ENCODE results near the gene FBXO42.

The FBXO42 gene

GRCh38 chr1:16302709-16303627, 49.3 kb downstream of the FBXO42 start:
- no peak overlapping the region for H3K9ac ChIP-seq (ENCODE audit: low read length)
- no peaks in the 10 kb centered on the region for H3K27me3 ChIP-seq (replicated peaks; ENCODE audit: control insufficient read depth, insufficient read depth, low read length)
- DNase-seq (ENCODE audit: low read depth), result no peak
- no peak overlapping the region for H3K4me3 ChIP-seq (ENCODE audit: low read length)
- peaks cover 65% of the 10 kb centered on the region for H3K36me3 ChIP-seq (ENCODE audit: control insufficient read depth, insufficient read depth, low read length, severe bottlenecking)
- no peaks in the 10 kb centered on the region for H3K9me3 ChIP-seq (ENCODE audit: control insufficient read depth, low read length)
- peaks cover 4% of the 10 kb centered on the region for H3K4me1 ChIP-seq (ENCODE audit: control insufficient read depth, insufficient read depth, low read length)

GRCh38 chr1:16300436-16300835, 51.8 kb downstream of the FBXO42 start:
- Histone ChIP-seq H3K9me3 (ENCODE audit: control insufficient read depth, low read length) (no peaks in the 10 kb centered on the region), H3K36me3 (ENCODE audit: control insufficient read depth, insufficient read depth, low read length, severe bottlenecking) (peaks cover 54% of the 10 kb centered on the region), H3K9ac (ENCODE audit: low read length) (no peak overlapping the region), H3K4me1 (ENCODE audit: control insufficient read depth, insufficient read depth, low read length) (peaks cover 4% of the 10 kb centered on the region), H3K27me3 (replicated peaks; ENCODE audit: control insufficient read depth, insufficient read depth, low read length) (no peaks in the 10 kb centered on the region), H3K4me3 (ENCODE audit: low read length) (no peak overlapping the region)
- no peak for DNase-seq (ENCODE audit: low read depth)

DNA sequence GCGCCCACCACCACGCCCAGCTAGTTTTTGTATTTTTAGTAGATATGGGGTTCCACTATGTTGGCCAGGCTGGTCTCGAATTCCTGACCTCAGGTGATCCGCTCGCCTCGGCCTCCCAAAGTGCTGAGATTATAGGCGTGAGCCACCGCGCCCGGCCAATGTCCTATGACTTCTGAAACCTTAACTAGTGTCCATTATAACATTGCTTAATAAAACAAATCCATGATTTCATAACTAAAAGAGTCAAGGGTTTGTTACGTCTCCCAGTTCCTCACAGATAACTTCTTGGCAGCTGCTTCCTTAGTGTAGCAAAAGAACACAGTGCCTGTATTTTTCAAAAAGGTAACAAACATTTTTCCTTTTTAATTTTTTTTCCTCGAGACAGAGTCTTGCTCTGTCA, 53.6 kb downstream of the FBXO42 start:
- H3K4me1 ChIP-seq (ENCODE audit: control insufficient read depth, insufficient read depth, low read length), result peaks cover 5% of the 10 kb centered on the region
- peaks cover 54% of the 10 kb centered on the region for H3K36me3 ChIP-seq (ENCODE audit: control insufficient read depth, insufficient read depth, low read length, severe bottlenecking)
- no peak overlapping the region for H3K9ac ChIP-seq (ENCODE audit: low read length)
- no peak overlapping the region for H3K4me3 ChIP-seq (ENCODE audit: low read length)
- no peaks in the 10 kb centered on the region for H3K27me3 ChIP-seq (replicated peaks; ENCODE audit: control insufficient read depth, insufficient read depth, low read length)
- no peak for DNase-seq (ENCODE audit: low read depth)
- no peaks in the 10 kb centered on the region for H3K9me3 ChIP-seq (ENCODE audit: control insufficient read depth, low read length)

- H3K4me3 ChIP-seq (ENCODE audit: low read length), result no peak overlapping the region
- no peak overlapping the region for H3K9ac ChIP-seq (ENCODE audit: low read length)
- H3K9me3 ChIP-seq (ENCODE audit: control insufficient read depth, low read length), result no peaks in the 10 kb centered on the region
- DNase-seq (ENCODE audit: low read depth), result no peak
- peaks cover 9% of the 10 kb centered on the region for H3K4me1 ChIP-seq (ENCODE audit: control insufficient read depth, insufficient read depth, low read length)
- no peaks in the 10 kb centered on the region for H3K27me3 ChIP-seq (replicated peaks; ENCODE audit: control insufficient read depth, insufficient read depth, low read length)
- peaks cover 46% of the 10 kb centered on the region for H3K36me3 ChIP-seq (ENCODE audit: control insufficient read depth, insufficient read depth, low read length, severe bottlenecking)
These were observed 55.6 kb downstream of the FBXO42 start for GRCh38 chr1:16296643-16297042.

DNA sequence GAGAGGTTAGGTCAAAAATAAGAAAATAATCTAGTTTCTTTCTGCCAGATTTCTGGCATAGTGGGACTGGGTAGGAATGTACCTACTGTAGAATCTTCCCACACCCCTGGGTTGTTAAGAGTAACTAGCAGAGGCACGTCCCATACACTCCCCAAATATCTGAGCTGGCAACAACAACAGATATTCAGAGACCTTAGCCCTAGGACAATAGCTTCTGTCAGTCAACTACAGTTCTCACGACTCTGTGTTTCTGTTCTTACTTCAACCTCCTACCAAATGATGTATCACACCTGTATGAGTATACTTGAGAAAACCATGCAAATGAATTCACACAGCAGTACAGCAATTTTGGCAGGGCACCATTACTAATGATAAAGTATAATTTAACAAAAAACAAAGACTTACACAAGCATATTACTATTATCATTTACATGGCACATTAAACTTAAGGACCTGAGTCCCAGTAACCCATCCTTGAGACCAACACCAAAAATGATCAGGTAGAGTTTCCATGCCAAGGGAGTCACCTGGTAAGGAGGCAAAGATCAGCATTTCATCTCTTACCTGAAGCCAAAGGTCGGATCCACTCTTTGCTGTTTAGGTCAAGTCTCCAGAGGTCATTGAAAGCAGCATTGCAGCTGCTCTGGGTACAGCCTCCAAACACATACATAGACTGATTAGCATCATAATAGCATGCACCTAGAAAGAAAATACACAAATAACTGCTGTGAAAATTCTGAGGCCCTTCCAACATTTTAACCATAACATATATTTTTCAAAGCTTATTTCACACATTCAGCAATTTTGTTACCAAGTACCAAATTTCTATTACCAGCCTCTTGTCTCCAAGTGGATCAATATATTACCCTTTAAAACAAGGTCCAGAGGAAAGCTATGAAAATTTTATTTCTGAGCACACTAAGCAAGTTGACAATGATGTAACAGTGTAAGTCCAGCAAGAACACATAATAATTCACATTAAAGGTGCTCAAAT, 57.8 kb downstream of the FBXO42 start:
- Histone ChIP-seq H3K4me3 (ENCODE audit: low read length) (no peak overlapping the region), H3K9ac (ENCODE audit: low read length) (no peak overlapping the region), H3K9me3 (ENCODE audit: control insufficient read depth, low read length) (no peaks in the 10 kb centered on the region), H3K4me1 (ENCODE audit: control insufficient read depth, insufficient read depth, low read length) (peaks cover 9% of the 10 kb centered on the region), H3K36me3 (ENCODE audit: control insufficient read depth, insufficient read depth, low read length, severe bottlenecking) (peaks cover 26% of the 10 kb centered on the region), H3K27me3 (replicated peaks; ENCODE audit: control insufficient read depth, insufficient read depth, low read length) (no peaks in the 10 kb centered on the region)
- DNase-seq (ENCODE audit: low read depth), result no peak

DNA sequence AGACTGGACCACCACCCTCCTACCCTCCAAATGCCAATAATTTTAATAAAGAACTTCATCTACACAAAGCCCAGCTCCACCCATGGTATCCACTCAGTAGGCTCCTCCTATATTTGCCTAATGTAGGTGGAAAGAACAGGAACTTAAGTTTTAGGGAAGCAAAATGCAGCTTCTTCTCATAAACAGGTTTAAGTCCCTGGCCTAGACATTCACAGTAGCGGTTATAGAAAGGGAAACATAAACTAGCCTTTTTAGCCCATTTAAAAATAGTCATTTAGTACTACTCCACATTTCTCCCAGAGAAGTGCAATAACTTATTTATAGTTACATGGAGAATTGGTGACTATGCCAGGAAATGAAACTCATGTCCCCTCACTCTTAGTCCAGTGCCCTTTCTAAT, 58.7 kb downstream of the FBXO42 start:
- Histone ChIP-seq H3K27me3 (replicated peaks; ENCODE audit: control insufficient read depth, insufficient read depth, low read length) (no peaks in the 10 kb centered on the region), H3K9me3 (ENCODE audit: control insufficient read depth, low read length) (no peaks in the 10 kb centered on the region), H3K4me1 (ENCODE audit: control insufficient read depth, insufficient read depth, low read length) (peaks cover 5% of the 10 kb centered on the region), H3K36me3 (ENCODE audit: control insufficient read depth, insufficient read depth, low read length, severe bottlenecking) (peaks cover 26% of the 10 kb centered on the region), H3K9ac (ENCODE audit: low read length) (no peak overlapping the region), H3K4me3 (ENCODE audit: low read length) (no peak overlapping the region)
- DNase-seq (ENCODE audit: low read depth), result no peak

- Histone ChIP-seq H3K9me3 (ENCODE audit: control insufficient read depth, low read length) (no peaks in the 10 kb centered on the region), H3K36me3 (ENCODE audit: control insufficient read depth, insufficient read depth, low read length, severe bottlenecking) (peaks cover 26% of the 10 kb centered on the region), H3K9ac (ENCODE audit: low read length) (no peak overlapping the region)
These were observed 59.5 kb downstream of the FBXO42 start for GRCh38 chr1:16292739-16293138.

GRCh38 chr1:16289959-16290358, 62.3 kb downstream of the FBXO42 start:
- H3K4me1 ChIP-seq (ENCODE audit: control insufficient read depth, insufficient read depth, low read length), result peaks cover 17% of the 10 kb centered on the region
- H3K9ac ChIP-seq (ENCODE audit: low read length), result no peak overlapping the region
- no peak for DNase-seq (ENCODE audit: low read depth)
- H3K36me3 ChIP-seq (ENCODE audit: control insufficient read depth, insufficient read depth, low read length, severe bottlenecking), result peaks cover 30% of the 10 kb centered on the region
- no peaks in the 10 kb centered on the region for H3K9me3 ChIP-seq (ENCODE audit: control insufficient read depth, low read length)
- no peak overlapping the region for H3K4me3 ChIP-seq (ENCODE audit: low read length)
- H3K27me3 ChIP-seq (replicated peaks; ENCODE audit: control insufficient read depth, insufficient read depth, low read length), result no peaks in the 10 kb centered on the region

More at GRCh38 chr1:16292739-16293138, 59.5 kb downstream of the FBXO42 start:
- Histone ChIP-seq H3K4me1 (ENCODE audit: control insufficient read depth, insufficient read depth, low read length) (peaks cover 5% of the 10 kb centered on the region), H3K4me3 (ENCODE audit: low read length) (no peak overlapping the region), H3K27me3 (replicated peaks; ENCODE audit: control insufficient read depth, insufficient read depth, low read length) (no peaks in the 10 kb centered on the region)
- DNase-seq (ENCODE audit: low read depth), result no peak

DNA sequence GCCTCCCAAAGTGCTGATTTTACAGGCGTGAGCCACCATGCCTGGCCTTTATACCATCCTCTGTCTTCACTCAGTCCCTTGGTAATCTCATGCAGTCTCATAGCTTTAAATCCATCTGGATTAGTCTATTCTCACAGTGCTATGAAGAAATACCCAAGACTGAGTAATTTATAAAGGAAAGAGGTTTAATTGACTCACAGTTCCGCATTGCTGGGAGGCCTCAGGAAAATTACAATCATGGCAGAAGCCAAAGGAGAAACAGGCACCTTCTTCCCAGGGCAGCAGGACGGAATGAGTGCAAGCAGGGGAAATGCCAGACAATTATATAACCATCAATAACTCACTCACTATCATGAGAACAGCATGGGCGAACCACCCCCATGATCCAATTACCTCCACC, 66.2 kb downstream of the FBXO42 start:
- peaks cover 12% of the 10 kb centered on the region for H3K4me1 ChIP-seq (ENCODE audit: control insufficient read depth, insufficient read depth, low read length)
- H3K36me3 ChIP-seq (ENCODE audit: control insufficient read depth, insufficient read depth, low read length, severe bottlenecking), result peaks cover 16% of the 10 kb centered on the region
- H3K27me3 ChIP-seq (replicated peaks; ENCODE audit: control insufficient read depth, insufficient read depth, low read length), result no peaks in the 10 kb centered on the region
- H3K9ac ChIP-seq (ENCODE audit: low read length), result no peak overlapping the region
- DNase-seq (ENCODE audit: low read depth), result no peak
- no peak overlapping the region for H3K4me3 ChIP-seq (ENCODE audit: low read length)
- H3K9me3 ChIP-seq (ENCODE audit: control insufficient read depth, low read length), result no peaks in the 10 kb centered on the region

DNA sequence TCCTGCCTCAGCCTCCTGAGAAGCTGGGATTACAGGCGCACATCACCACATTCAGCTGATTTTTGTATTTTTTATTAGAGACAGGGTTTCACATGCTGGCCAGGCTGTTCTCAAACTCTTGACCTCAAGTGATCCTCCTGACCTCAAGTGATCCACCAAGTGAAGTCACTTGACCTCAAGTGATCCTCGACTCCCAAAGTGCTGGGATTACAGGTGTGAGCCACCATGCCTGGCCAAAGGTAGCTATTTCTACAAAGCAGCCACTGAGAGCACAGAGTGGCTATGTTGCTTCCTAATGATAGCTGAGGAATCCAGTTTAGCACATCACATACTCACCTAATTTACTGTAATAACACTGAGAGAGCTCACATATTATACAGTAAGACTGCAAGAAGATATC, 70.5 kb downstream of the FBXO42 start:
- H3K9me3 ChIP-seq (ENCODE audit: control insufficient read depth, low read length), result no peaks in the 10 kb centered on the region
- no peak overlapping the region for H3K4me3 ChIP-seq (ENCODE audit: low read length)
- no peak for DNase-seq (ENCODE audit: low read depth)
- peaks cover 8% of the 10 kb centered on the region for H3K4me1 ChIP-seq (ENCODE audit: control insufficient read depth, insufficient read depth, low read length)
- no peak overlapping the region for H3K9ac ChIP-seq (ENCODE audit: low read length)
- no peaks in the 10 kb centered on the region for H3K27me3 ChIP-seq (replicated peaks; ENCODE audit: control insufficient read depth, insufficient read depth, low read length)
- H3K36me3 ChIP-seq (ENCODE audit: control insufficient read depth, insufficient read depth, low read length, severe bottlenecking), result peaks cover 17% of the 10 kb centered on the region

DNA sequence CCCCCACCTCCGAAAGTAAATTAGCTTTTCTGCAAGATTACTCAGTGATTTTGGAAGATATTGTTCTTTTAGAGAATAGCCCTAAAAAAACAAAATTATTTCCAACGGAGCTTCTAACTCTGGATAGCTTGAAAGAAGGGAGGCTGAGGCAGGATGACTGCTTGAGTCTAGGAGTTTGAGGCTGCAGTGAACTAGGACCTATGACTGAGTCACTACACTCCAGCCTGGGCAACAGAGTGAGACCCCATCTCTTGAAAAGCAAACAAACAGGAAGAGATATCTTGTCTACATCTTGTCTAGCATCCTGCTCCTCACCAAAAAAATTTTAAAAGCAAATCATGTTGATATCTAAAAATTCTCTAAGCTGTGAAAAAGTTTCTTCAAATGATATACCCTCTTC, 73.1 kb downstream of the FBXO42 start:
- no peak for DNase-seq (ENCODE audit: low read depth)
- Histone ChIP-seq H3K9ac (ENCODE audit: low read length) (no peak overlapping the region), H3K36me3 (ENCODE audit: control insufficient read depth, insufficient read depth, low read length, severe bottlenecking) (peaks cover 11% of the 10 kb centered on the region), H3K4me3 (ENCODE audit: low read length) (no peak overlapping the region), H3K4me1 (ENCODE audit: control insufficient read depth, insufficient read depth, low read length) (peaks cover 5% of the 10 kb centered on the region), H3K27me3 (replicated peaks; ENCODE audit: control insufficient read depth, insufficient read depth, low read length) (no peaks in the 10 kb centered on the region), H3K9me3 (ENCODE audit: control insufficient read depth, low read length) (no peaks in the 10 kb centered on the region)

Data from adipocyte (in vitro differentiated cells).